ENCODE results near the gene GSTK1. TPM values are rescaled to one million over a fixed set of nuclear protein-coding genes. Genes with fewer than 3 reads are reported as not detected.

Gene GSTK1
- polyA plus RNA-seq, 1 donor from 2014 or later, result 12.8 TPM

GRCh38 chr7:143284591-143285469 lies 21.6 kb downstream of the GSTK1 start, which contains the start of gene TMEM139:
Gene TMEM139 (plus strand): TSS chr7:143284958. CDS start chr7:143285958, 1,000 bp downstream.
- H3K9me3 ChIP-seq (ENCODE audit: low read length), result no peaks in the 10 kb centered on the region
- H3K27ac ChIP-seq (ENCODE audit: low read length), result no peak within 1 kb of the TSS
- no peaks in the 10 kb centered on the region for H3K36me3 ChIP-seq (ENCODE audit: insufficient read depth, low read length)
- H2AFZ ChIP-seq (ENCODE audit: low read depth, low read length), result no peak within 1 kb of the TSS
- no peak within 1 kb of the TSS for H3K4me2 ChIP-seq (ENCODE audit: low read length)
- TF ChIP-seq TAF1 (IDR thresholded peaks at IDR 0.05; ENCODE audit: low read depth), result no peak
- no peak for TF ChIP-seq CTCF (IDR thresholded peaks at IDR 0.05; ENCODE audit: poor library complexity, severe bottlenecking)
- TF ChIP-seq POLR2AphosphoS5 (IDR thresholded peaks at IDR 0.05), result no peak
- no peak for TF ChIP-seq EZH2 (IDR thresholded peaks at IDR 0.05; ENCODE audit: borderline replicate concordance, insufficient read depth, low read length, poor library complexity, severe bottlenecking)
- TF ChIP-seq EP300 (conservative IDR thresholded peaks at IDR 0.05; ENCODE audit: poor library complexity, severe bottlenecking), result no peak
- TF ChIP-seq SMC3 (conservative IDR thresholded peaks at IDR 0.05; ENCODE audit: poor library complexity), result no peak
- no peak for TF ChIP-seq RAD21 (conservative IDR thresholded peaks at IDR 0.05)
- no peak for TF ChIP-seq MXI1 (conservative IDR thresholded peaks at IDR 0.05; ENCODE audit: poor library complexity, severe bottlenecking)
- no peak for TF ChIP-seq REST (IDR thresholded peaks at IDR 0.05; ENCODE audit: borderline replicate concordance)
- H3K4me3 ChIP-seq (ENCODE audit: low read length), result no peak within 1 kb of the TSS
- H4K20me1 ChIP-seq (ENCODE audit: insufficient read depth), result no peaks in the 10 kb centered on the region
- no peak within 1 kb of the TSS for H3K9ac ChIP-seq (ENCODE audit: low read length)
- H3K9me2 ChIP-seq (ENCODE audit: insufficient read depth, low read length), result no peaks in the 10 kb centered on the region
- H3F3A ChIP-seq (ENCODE audit: insufficient read depth, low read length, poor library complexity, severe bottlenecking), result no peaks in the 10 kb centered on the region
- peaks cover 16% of the 10 kb centered on the region for H3K79me2 ChIP-seq (replicated peaks; ENCODE audit: insufficient read depth, low read length)
- no peaks in the 10 kb centered on the region for H3K27me3 ChIP-seq (ENCODE audit: insufficient read depth, low read depth, low read length)

GRCh38 chr7:143285470-143285778 lies 22.2 kb downstream of the GSTK1 start:
- no peak overlapping the region for H3K9ac ChIP-seq (ENCODE audit: low read length)
- no peak overlapping the region for H3K4me2 ChIP-seq (ENCODE audit: low read length)

More at GRCh38 chr7:143285470-143285778, 22.2 kb downstream of the GSTK1 start:
- Histone ChIP-seq H3K9me2 (ENCODE audit: insufficient read depth, low read length) (no peaks in the 10 kb centered on the region), H3K27ac (ENCODE audit: low read length) (no peak overlapping the region), H2AFZ (ENCODE audit: low read depth, low read length) (no peak overlapping the region), H3K4me3 (ENCODE audit: low read length) (no peak overlapping the region), H3K27me3 (ENCODE audit: insufficient read depth, low read depth, low read length) (no peaks in the 10 kb centered on the region), H3K79me2 (replicated peaks; ENCODE audit: insufficient read depth, low read length) (peaks cover 22% of the 10 kb centered on the region), H3F3A (ENCODE audit: insufficient read depth, low read length, poor library complexity, severe bottlenecking) (no peaks in the 10 kb centered on the region), H3K9me3 (ENCODE audit: low read length) (no peaks in the 10 kb centered on the region), H4K20me1 (ENCODE audit: insufficient read depth) (no peaks in the 10 kb centered on the region), H3K36me3 (ENCODE audit: insufficient read depth, low read length) (no peaks in the 10 kb centered on the region)
- TF ChIP-seq MXI1 (conservative IDR thresholded peaks at IDR 0.05; ENCODE audit: poor library complexity, severe bottlenecking), result no peak
- TF ChIP-seq TAF1 (IDR thresholded peaks at IDR 0.05; ENCODE audit: low read depth), result no peak
- no peak for TF ChIP-seq POLR2AphosphoS5 (IDR thresholded peaks at IDR 0.05)
- no peak for TF ChIP-seq SMC3 (conservative IDR thresholded peaks at IDR 0.05; ENCODE audit: poor library complexity)
- TF ChIP-seq RAD21 (conservative IDR thresholded peaks at IDR 0.05), result no peak
- no peak for TF ChIP-seq REST (IDR thresholded peaks at IDR 0.05; ENCODE audit: borderline replicate concordance)
- no peak for TF ChIP-seq EZH2 (IDR thresholded peaks at IDR 0.05; ENCODE audit: borderline replicate concordance, insufficient read depth, low read length, poor library complexity, severe bottlenecking)
- TF ChIP-seq CTCF (IDR thresholded peaks at IDR 0.05; ENCODE audit: poor library complexity, severe bottlenecking), result no peak
- TF ChIP-seq EP300 (conservative IDR thresholded peaks at IDR 0.05; ENCODE audit: poor library complexity, severe bottlenecking), result no peak

Measured in neural cell (in vitro differentiated cells).